H1 (cell line): Measurements from ENCODE around the gene STXBP6. TPM values are rescaled to one million over a fixed set of nuclear protein-coding genes. Genes with fewer than 3 reads are reported as not detected.
A peak's percentile ranks its signal among the peaks of the same experiment; 100 is the strongest.

ENCODE experiments used
- BCL11A ChIP-seq, 2 experiments: IDR thresholded peaks; one replicate each; pipeline ENCODE4 v1.6.1; 2011; ENCODE audit warnings: low read depth in 2 of 2, low read length in 2 of 2, mild to moderate bottlenecking in 2 of 2
- CBX5 ChIP-seq: fragments of 300-800, 300-1000 bp; sonication (generic); IDR thresholded peaks from 2 replicates; pipeline ENCODE4 v1.7.1; 2016; ENCODE audit warnings: antibody characterized with exemption, low read length, low read depth
- FOSL1 ChIP-seq: IDR thresholded peaks from 2 replicates; pipeline ENCODE4 v1.6.1; 2011; ENCODE audit warnings: mild to moderate bottlenecking, low read depth, low read length, moderate library complexity; ENCODE audit not compliant: insufficient read depth
- JUN ChIP-seq: IDR thresholded peaks from 2 replicates; pipeline ENCODE4 v1.6.1; 2011; ENCODE audit warnings: low read depth, mild to moderate bottlenecking, improper control_type of control experiment, low read length
- KDM4A ChIP-seq: IDR thresholded peaks from one replicate; pipeline ENCODE4 v1.7.1; 2012; ENCODE audit warnings: low read depth, mild to moderate bottlenecking, moderate library complexity, low read length, inconsistent platforms; ENCODE audit not compliant: severe bottlenecking
- MAFK ChIP-seq: IDR thresholded peaks from 2 replicates; pipeline ENCODE4 v1.6.1; 2012; ENCODE audit warnings: low read depth, mild to moderate bottlenecking, improper control_type of control experiment, low read length
- RAD21 ChIP-seq, 2 experiments: IDR thresholded peaks in 1 of 2; conservative IDR thresholded peaks in 1 of 2; 2 replicates each; pipeline ENCODE4 v1.6.1; 2011; ENCODE audit warnings: low read depth in 2 of 2, low read length in 2 of 2, improper control_type of control experiment in 1 of 2, inconsistent platforms in 1 of 2, mild to moderate bottlenecking in 1 of 2, moderate library complexity in 1 of 2
- RBBP5 ChIP-seq: IDR thresholded peaks from 2 replicates; pipeline ENCODE4 v1.7.1; 2012; ENCODE audit warnings: low read depth, mild to moderate bottlenecking, inconsistent platforms, low read length, moderate library complexity, borderline replicate concordance
- RXRA ChIP-seq: IDR thresholded peaks from 2 replicates; pipeline ENCODE4 v1.6.1; 2011; ENCODE audit warnings: low read depth, mild to moderate bottlenecking, low read length, moderate library complexity; ENCODE audit not compliant: insufficient read depth
- SIX5 ChIP-seq: IDR thresholded peaks from 2 replicates; pipeline ENCODE4 v1.6.1; 2011; ENCODE audit warnings: mild to moderate bottlenecking, low read depth, low read length
- SUZ12 ChIP-seq: fragments of 200-600 bp; sonication (generic); IDR thresholded peaks from 2 replicates; pipeline ENCODE4 v1.6.1; 2012; ENCODE audit warnings: mild to moderate bottlenecking, inconsistent platforms, low read length, moderate library complexity, mixed read lengths
- TCF12 ChIP-seq: IDR thresholded peaks from 2 replicates; pipeline ENCODE4 v1.6.1; 2011; ENCODE audit warnings: low read depth, mild to moderate bottlenecking, low read length
- TEAD4 ChIP-seq: IDR thresholded peaks from 2 replicates; pipeline ENCODE4 v1.6.1; 2012; ENCODE audit warnings: low read depth, low read length, inconsistent platforms, mixed read lengths
- polyA plus RNA-seq, 7 experiments: library from polyadenylated mRNA; depleted of rRNA in 3 of 7; stranded (reverse) in 5 of 7; unstranded in 2 of 7; fragments of >200 nt in 5 of 7; fragments of 200-250 nt in 2 of 7; gene quantifications; 1 replicate in 5 of 7; 2 replicates in 1 of 7; 4 replicates in 1 of 7; pipeline versions ENCODE4 v1.2.1 to v1.2.3, GENCODE V29; 2011 to 2013; ENCODE audit warnings: missing spikeins in 2 of 7, mixed read lengths in 2 of 7
- total RNA-seq: library from RNA; stranded (reverse); fragmentation: NEBNext Ultra II Directional; extraction: Animal tissue kit (Norgen Biotek cat#: 25700); gene quantifications from 2 replicates; pipeline ENCODE4 v1.2.1, GENCODE V29; 2021
- TF ChIP-seq, protein P1 (sequence below), 3 experiments: IDR thresholded peaks; 1 replicate in 2 of 3; 2 replicates in 1 of 3; pipeline versions ENCODE4 v1.5.1 to v1.6.1; 2011; ENCODE audit warnings: low read length in 3 of 3, mild to moderate bottlenecking in 3 of 3, inconsistent platforms in 2 of 3, low read depth in 1 of 3, moderate library complexity in 1 of 3; ENCODE audit not compliant: insufficient read depth in 1 of 3; ENCODE audit errors: control extremely low read depth in 1 of 3

Gene STXBP6
- total and polyA plus RNA-seq, 2 of the 8 experiments (the other 6 are each of a cell fraction or from before 2014, with no cell fraction given) = 9.4 to 18.1 TPM

DNA sequence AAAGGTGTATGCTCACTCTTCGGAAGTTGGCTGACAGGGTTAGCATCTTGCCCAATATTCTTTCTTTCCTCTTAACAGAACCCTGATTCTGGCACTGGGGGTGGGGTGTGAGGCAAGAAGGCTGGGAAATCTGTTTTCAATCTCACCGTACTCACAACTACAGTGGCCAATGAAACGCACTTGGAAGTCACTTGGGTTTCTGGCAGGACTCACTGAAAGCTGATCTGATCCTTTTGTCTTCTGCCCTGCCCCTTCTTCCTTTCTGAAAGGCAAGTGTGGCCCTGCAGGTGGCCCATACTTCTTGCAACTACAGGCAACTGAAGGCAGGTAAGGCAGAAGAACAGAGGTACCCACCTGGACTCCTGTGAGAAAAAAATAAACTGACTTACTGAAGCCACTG is 106.9 kb downstream of the STXBP6 start (continued):
- TF ChIP-seq, protein P1, sequence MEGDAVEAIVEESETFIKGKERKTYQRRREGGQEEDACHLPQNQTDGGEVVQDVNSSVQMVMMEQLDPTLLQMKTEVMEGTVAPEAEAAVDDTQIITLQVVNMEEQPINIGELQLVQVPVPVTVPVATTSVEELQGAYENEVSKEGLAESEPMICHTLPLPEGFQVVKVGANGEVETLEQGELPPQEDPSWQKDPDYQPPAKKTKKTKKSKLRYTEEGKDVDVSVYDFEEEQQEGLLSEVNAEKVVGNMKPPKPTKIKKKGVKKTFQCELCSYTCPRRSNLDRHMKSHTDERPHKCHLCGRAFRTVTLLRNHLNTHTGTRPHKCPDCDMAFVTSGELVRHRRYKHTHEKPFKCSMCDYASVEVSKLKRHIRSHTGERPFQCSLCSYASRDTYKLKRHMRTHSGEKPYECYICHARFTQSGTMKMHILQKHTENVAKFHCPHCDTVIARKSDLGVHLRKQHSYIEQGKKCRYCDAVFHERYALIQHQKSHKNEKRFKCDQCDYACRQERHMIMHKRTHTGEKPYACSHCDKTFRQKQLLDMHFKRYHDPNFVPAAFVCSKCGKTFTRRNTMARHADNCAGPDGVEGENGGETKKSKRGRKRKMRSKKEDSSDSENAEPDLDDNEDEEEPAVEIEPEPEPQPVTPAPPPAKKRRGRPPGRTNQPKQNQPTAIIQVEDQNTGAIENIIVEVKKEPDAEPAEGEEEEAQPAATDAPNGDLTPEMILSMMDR (IDR thresholded peaks at IDR 0.05; ENCODE audit: control extremely low read depth in 1 of 3, insufficient read depth in 1 of 3, low read depth in 1 of 3, low read length in 3 of 3) = no peak
- no peak for TF ChIP-seq FOSL1
- TF ChIP-seq MAFK = no peak
- TF ChIP-seq CBX5 = no peak
- 0 out of 2 replicates have a peak, but pooled peaks have one; percentile 52 for TF ChIP-seq TCF12
- TF ChIP-seq TEAD4 = no peak
- no peak for TF ChIP-seq SUZ12
- TF ChIP-seq SIX5 = no peak
- no peak for TF ChIP-seq KDM4A
- TF ChIP-seq RBBP5 = 0 out of 2 replicates have a peak, but pooled peaks have one; percentile 17
- TF ChIP-seq RXRA = no peak
- TF ChIP-seq JUN = no peak
- TF ChIP-seq BCL11A (IDR thresholded peaks at IDR 0.05; ENCODE audit: low read depth in 2 of 2, low read length in 2 of 2) = no peak
- no peak; a peak in 1 of 4 replicates for TF ChIP-seq RAD21 (IDR thresholded peaks at IDR 0.05 in 1 of 2, conservative IDR thresholded peaks at IDR 0.05 in 1 of 2; ENCODE audit: low read depth in 2 of 2, low read length in 2 of 2)
